ENCODE data around the gene ABAT. TPM values are rescaled to one million over a fixed set of nuclear protein-coding genes. Genes with fewer than 3 reads are reported as not detected.

The ABAT gene
- total and polyA plus RNA-seq, 4 donors, result 4.4 to 14.0 (median 7.1) TPM

GRCh38 chr16:8758022-8758421, 83.6 kb downstream of the ABAT start:
- Histone ChIP-seq H3K4me1 (ENCODE audit: control insufficient read depth in 5 of 5, insufficient read depth in 5 of 5, low read length in 5 of 5) (no peaks in the 10 kb centered on the region), H3K36me3 (ENCODE audit: control insufficient read depth in 4 of 4, insufficient read depth in 4 of 4, low read length in 4 of 4) (peaks cover 0 to 9% (median 5%) of the 10 kb centered on the region in 4 donors), H3K27ac (ENCODE audit: low read depth in 1 of 2, low read length in 1 of 2) (no peak overlapping the region), H3K9ac (ENCODE audit: insufficient read depth in 1 of 2, low read length in 2 of 2) (no peak overlapping the region), H3K4me3 (no peak overlapping the region), H3K9me3 (ENCODE audit: control insufficient read depth in 4 of 4, insufficient read depth in 3 of 4, low read length in 3 of 4) (no peaks in the 10 kb centered on the region), H3K27me3 (ENCODE audit: control insufficient read depth in 3 of 3, insufficient read depth in 3 of 3, low read length in 2 of 3) (no peaks in the 10 kb centered on the region)
- TF ChIP-seq CTCF (IDR thresholded peaks at IDR 0.05; ENCODE audit: control extremely low read depth, extremely low read depth), result no peak
- no peak for DNase-seq
- 88 to 93% methylated on average over 6 of the region's 6 CpGs for WGBS, 2 donors
- no peak for ATAC-seq (ENCODE audit: insufficient read depth, low FRiP score)

GRCh38 chr16:8760021-8760420, 85.6 kb downstream of the ABAT start:
- H3K4me3 ChIP-seq, result no peak overlapping the region
- ATAC-seq (ENCODE audit: insufficient read depth, low FRiP score) (no peak), DNase-seq (no peak)
- no peak overlapping the region for H3K27ac ChIP-seq (ENCODE audit: low read depth in 1 of 2, low read length in 1 of 2)
- no peaks in the 10 kb centered on the region for H3K27me3 ChIP-seq (ENCODE audit: control insufficient read depth in 3 of 3, insufficient read depth in 3 of 3, low read length in 2 of 3)
- no peaks in the 10 kb centered on the region for H3K9me3 ChIP-seq (ENCODE audit: control insufficient read depth in 4 of 4, insufficient read depth in 3 of 4, low read length in 3 of 4)
- H3K4me1 ChIP-seq (ENCODE audit: control insufficient read depth in 5 of 5, insufficient read depth in 5 of 5, low read length in 5 of 5), result no peaks in the 10 kb centered on the region
- H3K9ac ChIP-seq (ENCODE audit: insufficient read depth in 1 of 2, low read length in 2 of 2), result no peak overlapping the region
- WGBS, 2 donors, result 89 to 92% methylated on average over 10 of the region's 10 CpGs
- TF ChIP-seq CTCF (IDR thresholded peaks at IDR 0.05; ENCODE audit: control extremely low read depth, extremely low read depth), result no peak
- peaks cover 0 to 8% (median 5%) of the 10 kb centered on the region in 4 donors for H3K36me3 ChIP-seq (ENCODE audit: control insufficient read depth in 4 of 4, insufficient read depth in 4 of 4, low read length in 4 of 4)

- no peak overlapping the region for H3K27ac ChIP-seq (ENCODE audit: low read depth in 1 of 2, low read length in 1 of 2)
- ATAC-seq (ENCODE audit: insufficient read depth, low FRiP score) (no peak), DNase-seq (no peak)
- no peaks in the 10 kb centered on the region for H3K4me1 ChIP-seq (ENCODE audit: control insufficient read depth in 5 of 5, insufficient read depth in 5 of 5, low read length in 5 of 5)
- no peak overlapping the region for H3K9ac ChIP-seq (ENCODE audit: insufficient read depth in 1 of 2, low read length in 2 of 2)
- H3K4me3 ChIP-seq, result no peak overlapping the region
- H3K36me3 ChIP-seq (ENCODE audit: control insufficient read depth in 4 of 4, insufficient read depth in 4 of 4, low read length in 4 of 4), result peaks cover 0 to 11% (median 7%) of the 10 kb centered on the region in 4 donors
- no peak for TF ChIP-seq CTCF (IDR thresholded peaks at IDR 0.05; ENCODE audit: control extremely low read depth, extremely low read depth)
- 86 to 92% methylated on average over 6 of the region's 6 CpGs for WGBS, 2 donors
- H3K9me3 ChIP-seq (ENCODE audit: control insufficient read depth in 4 of 4, insufficient read depth in 3 of 4, low read length in 3 of 4), result no peaks in the 10 kb centered on the region
- no peaks in the 10 kb centered on the region for H3K27me3 ChIP-seq (ENCODE audit: control insufficient read depth in 3 of 3, insufficient read depth in 3 of 3, low read length in 2 of 3)
Measured at GRCh38 chr16:8761078-8761477, 86.7 kb downstream of the ABAT start.

DNA sequence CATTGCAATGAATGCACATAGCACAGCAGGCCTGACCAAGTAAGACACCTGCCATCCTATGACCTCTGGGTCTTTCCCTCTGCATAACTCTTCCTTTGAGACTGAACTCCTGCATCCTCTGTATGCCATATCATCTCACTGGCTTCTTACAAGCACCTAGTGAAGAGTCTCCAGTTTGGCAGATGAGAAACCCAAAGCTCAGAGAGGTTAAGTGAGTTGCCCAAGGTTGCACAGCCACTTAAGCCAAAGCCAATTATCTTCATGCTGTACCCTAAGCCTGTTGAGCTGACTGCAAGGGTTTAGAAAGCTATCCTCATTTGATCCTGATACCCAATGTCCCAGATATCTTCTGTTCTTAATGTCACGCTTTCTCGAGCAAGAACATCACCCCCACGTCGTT, 87.8 kb downstream of the ABAT start:
- H3K27ac ChIP-seq (ENCODE audit: low read depth in 1 of 2, low read length in 1 of 2), result no peak overlapping the region
- no peaks in the 10 kb centered on the region for H3K27me3 ChIP-seq (ENCODE audit: control insufficient read depth in 3 of 3, insufficient read depth in 3 of 3, low read length in 2 of 3)
- ATAC-seq (ENCODE audit: insufficient read depth, low FRiP score) (no peak), DNase-seq (no peak)
- no peaks in the 10 kb centered on the region for H3K4me1 ChIP-seq (ENCODE audit: control insufficient read depth in 5 of 5, insufficient read depth in 5 of 5, low read length in 5 of 5)
- H3K36me3 ChIP-seq (ENCODE audit: control insufficient read depth in 4 of 4, insufficient read depth in 4 of 4, low read length in 4 of 4), result peaks cover 0 to 11% (median 7%) of the 10 kb centered on the region in 4 donors
- WGBS, 2 donors, result 91 to 95% methylated on average over 4 of the region's 4 CpGs
- H3K4me3 ChIP-seq, result no peak overlapping the region
- no peaks in the 10 kb centered on the region for H3K9me3 ChIP-seq (ENCODE audit: control insufficient read depth in 4 of 4, insufficient read depth in 3 of 4, low read length in 3 of 4)
- no peak for TF ChIP-seq CTCF (IDR thresholded peaks at IDR 0.05; ENCODE audit: control extremely low read depth, extremely low read depth)
- no peak overlapping the region for H3K9ac ChIP-seq (ENCODE audit: insufficient read depth in 1 of 2, low read length in 2 of 2)
